A549 (cell line): ENCODE data around the gene ALDH1A1.

ENCODE experiments used
- NFE2L2 ChIP-seq: fragments of 150-350 bp; conservative IDR thresholded peaks from 2 replicates; pipeline ENCODE4 v1.6.1; 2014; ENCODE audit warnings: low read length
- POLR2A ChIP-seq: IDR thresholded peaks from 2 replicates; pipeline ENCODE4 v1.6.1; 2012; ENCODE audit warnings: mild to moderate bottlenecking, low read length

- TF ChIP-seq NFE2L2 = no peak
- TF ChIP-seq POLR2A = no peak
These were observed 58.5 kb downstream of the ALDH1A1 start for GRCh38 chr9:72894342-72894741.
